ENCODE measurements around the gene COG4. TPM values are rescaled to one million over a fixed set of nuclear protein-coding genes. Genes with fewer than 3 reads are reported as not detected.

Gene COG4
- total RNA-seq, 1 experiment from 2014 or later: 35.5 TPM

GRCh38 chr16:70548936-70549335 lies 25.6 kb upstream of the COG4 start:
- BruUV-seq (replicated peaks): TSS peak; percentile 8
- intact Hi-C loops (cut with micrococcal nuclease): no loop called here
- H3F3A ChIP-seq (ENCODE audit: low read length, unreplicated experiment): no peaks in the 10 kb centered on the region
- H3K79me2 ChIP-seq (ENCODE audit: low read length): peaks cover 13% of the 10 kb centered on the region; the same call in 1 of the 2 replicates
- H3K4me2 ChIP-seq (ENCODE audit: low read length): no peak overlapping the region
- peaks cover 71% of the 10 kb centered on the region for H3K36me3 ChIP-seq (ENCODE audit: low read depth, low read length)
- no peak overlapping the region for H2AFZ ChIP-seq (ENCODE audit: low read length)
- peak; percentile 22 for DNase-seq
- TF ChIP-seq CTCF (conservative IDR thresholded peaks at IDR 0.05; ENCODE audit: low read depth, low read length): no peak
- TF ChIP-seq EZH2phosphoT487 (IDR thresholded peaks at IDR 0.05; ENCODE audit: borderline replicate concordance, low read length): no peak
- no peak for TF ChIP-seq EZH2 (IDR thresholded peaks at IDR 0.05; ENCODE audit: low read length, unreplicated experiment)
- no peak overlapping the region for H3K9ac ChIP-seq (ENCODE audit: low read length)
- ChIA-PET POLR2A (ENCODE audit: unreplicated experiment) (no interaction called here), CTCF (no interaction called here)
- H3K9me2 ChIP-seq (replicated peaks; ENCODE audit: low read length): no peaks in the 10 kb centered on the region
- no peak for ATAC-seq
- no peak overlapping the region for H3K4me3 ChIP-seq (ENCODE audit: low read length)
- no peaks in the 10 kb centered on the region for H3K4me1 ChIP-seq (ENCODE audit: insufficient read depth, low read length)
- H4K20me1 ChIP-seq (ENCODE audit: low read length): no peaks in the 10 kb centered on the region
- no peak overlapping the region for H3K27ac ChIP-seq (ENCODE audit: low read length)
- H3K27me3 ChIP-seq (ENCODE audit: low read length): no peaks in the 10 kb centered on the region
- H3K9me3 ChIP-seq (ENCODE audit: low read length): no peaks in the 10 kb centered on the region

- intact Hi-C loops (cut with micrococcal nuclease): no loop called here
- Histone ChIP-seq H3F3A (ENCODE audit: low read length, unreplicated experiment) (no peaks in the 10 kb centered on the region), H3K27me3 (ENCODE audit: low read length) (no peaks in the 10 kb centered on the region), H2AFZ (ENCODE audit: low read length) (no peak overlapping the region), H3K4me3 (ENCODE audit: low read length) (no peak overlapping the region), H4K20me1 (ENCODE audit: low read length) (no peaks in the 10 kb centered on the region), H3K4me1 (ENCODE audit: insufficient read depth, low read length) (no peaks in the 10 kb centered on the region), H3K9me2 (replicated peaks; ENCODE audit: low read length) (no peaks in the 10 kb centered on the region), H3K27ac (ENCODE audit: low read length) (no peak overlapping the region), H3K36me3 (ENCODE audit: low read depth, low read length) (peaks cover 64% of the 10 kb centered on the region), H3K9me3 (ENCODE audit: low read length) (no peaks in the 10 kb centered on the region), H3K4me2 (ENCODE audit: low read length) (no peak overlapping the region), H3K79me2 (ENCODE audit: low read length) (peaks cover 13% of the 10 kb centered on the region; the same call in 1 of the 2 replicates), H3K9ac (ENCODE audit: low read length) (no peak overlapping the region)
- CTCF ChIA-PET: no interaction called here
- DNase-seq (no peak), ATAC-seq (no peak)
- TF ChIP-seq EZH2 (IDR thresholded peaks at IDR 0.05; ENCODE audit: low read length, unreplicated experiment) (no peak), EZH2phosphoT487 (IDR thresholded peaks at IDR 0.05; ENCODE audit: borderline replicate concordance, low read length) (no peak), CTCF (conservative IDR thresholded peaks at IDR 0.05; ENCODE audit: low read depth, low read length) (no peak)
- POLR2A ChIA-PET (ENCODE audit: unreplicated experiment): no interaction called here
- no TSS peak for BruUV-seq (replicated peaks)
These were observed 21.2 kb upstream of the COG4 start for GRCh38 chr16:70544548-70544947.

DNA sequence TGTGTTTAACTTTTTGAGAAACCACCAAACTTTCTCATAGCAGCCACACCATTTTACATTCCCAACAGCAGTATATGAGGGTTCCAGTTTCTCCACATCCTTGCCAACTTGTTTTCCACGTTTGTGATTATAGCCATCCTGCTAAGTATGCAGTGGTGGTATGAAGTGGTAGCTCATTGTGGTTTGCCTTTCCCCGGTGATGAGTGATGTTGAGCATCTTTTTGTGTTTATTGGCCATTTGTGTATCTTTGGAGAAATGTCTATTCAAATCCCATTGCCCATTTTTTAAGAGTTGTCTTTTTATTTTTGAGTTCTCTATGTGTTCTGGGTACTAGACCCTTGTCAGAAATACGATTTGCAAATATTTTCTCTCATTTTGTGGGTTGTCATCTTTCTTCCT lies 17.6 kb upstream of the COG4 start:
- DNase-seq (no peak), ATAC-seq (no peak)
- intact Hi-C loops (cut with micrococcal nuclease): no loop called here
- BruUV-seq (replicated peaks): no TSS peak
- Histone ChIP-seq H2AFZ (ENCODE audit: low read length) (no peak overlapping the region), H3K79me2 (ENCODE audit: low read length) (peaks cover 30% of the 10 kb centered on the region), H4K20me1 (ENCODE audit: low read length) (peaks cover 7% of the 10 kb centered on the region; the same call in 1 of the 2 replicates), H3K9me3 (ENCODE audit: low read length) (no peaks in the 10 kb centered on the region), H3K36me3 (ENCODE audit: low read depth, low read length) (peaks cover 64% of the 10 kb centered on the region), H3K9ac (ENCODE audit: low read length) (no peak overlapping the region), H3K4me1 (ENCODE audit: insufficient read depth, low read length) (no peaks in the 10 kb centered on the region), H3F3A (ENCODE audit: low read length, unreplicated experiment) (no peaks in the 10 kb centered on the region), H3K4me2 (ENCODE audit: low read length) (no peak overlapping the region), H3K27me3 (ENCODE audit: low read length) (no peaks in the 10 kb centered on the region), H3K4me3 (ENCODE audit: low read length) (no peak overlapping the region), H3K27ac (ENCODE audit: low read length) (no peak overlapping the region), H3K9me2 (replicated peaks; ENCODE audit: low read length) (no peaks in the 10 kb centered on the region)
- CTCF ChIA-PET: no interaction called here
- POLR2A ChIA-PET (ENCODE audit: unreplicated experiment): no interaction called here
- TF ChIP-seq EZH2 (IDR thresholded peaks at IDR 0.05; ENCODE audit: low read length, unreplicated experiment) (no peak), EZH2phosphoT487 (IDR thresholded peaks at IDR 0.05; ENCODE audit: borderline replicate concordance, low read length) (no peak), CTCF (conservative IDR thresholded peaks at IDR 0.05; ENCODE audit: low read depth, low read length) (no peak)
